Right renal pelvis (tissue), 4 donors: ENCODE measurements around the gene SP110. TPM values are rescaled to one million over a fixed set of nuclear protein-coding genes. Genes with fewer than 3 reads are reported as not detected.
"Not testable (repeated sequence)": the region's sequence is repeated elsewhere in the genome, so short reads cannot be mapped to it uniquely, and the experiment has no call there.

ENCODE experiments used
- DNase-seq, 4 donors: peaks; one replicate each; pipeline ENCODE4 v3.0.0-alpha.2; 2013; ENCODE audit warnings: low read depth in 4 of 4, low spot score in 3 of 4, missing footprints in 1 of 4
- polyA plus RNA-seq, 4 donors: library from polyadenylated mRNA; unstranded; fragments of 120-200 nt; gene quantifications; one replicate each; pipeline ENCODE4 v1.2.1, GENCODE V29; 2013; ENCODE audit not compliant: insufficient read length in 4 of 4

SP110 gene
- polyA plus RNA-seq, 4 donors, result 16.7 to 25.4 (median 20.8) TPM

GRCh38 chr2:230129343-230129742, 90.4 kb downstream of the SP110 start:
- no peak for DNase-seq

- DNase-seq, result no peak
These were observed 91.0 kb downstream of the SP110 start for GRCh38 chr2:230128623-230129342.

- DNase-seq, result no peak
These were observed 92.6 kb downstream of the SP110 start for GRCh38 chr2:230127195-230127594.

- DNase-seq, result no peak
These were observed 94.9 kb downstream of the SP110 start for GRCh38 chr2:230124757-230125431.

GRCh38 chr2:230124235-230124634, 95.5 kb downstream of the SP110 start:
- DNase-seq, result no peak

- DNase-seq, result not testable (repeated sequence)
These were observed 99.4 kb downstream of the SP110 start for GRCh38 chr2:230120376-230120775.

- DNase-seq, result not testable (repeated sequence)
These were observed 100.0 kb downstream of the SP110 start for GRCh38 chr2:230119827-230120226.

Other genes starting within 250 kb of the SP110 start
- gene SLC16A14, start 151.1 kb downstream of the SP110 start, polyA plus RNA-seq, result 1 to 10 TPM; 5.5 to 8.0 (median 7.7) TPM
- gene SP140, start 5.8 kb upstream of the SP110 start, polyA plus RNA-seq, result under 1 TPM; 0.50 to 0.98 (median 0.67) TPM
- 10 to 100 TPM in 1 of 4 donors, 1 to 10 TPM in 3; 8.2 to 11.1 (median 8.9) TPM for gene SP140L, start 107.2 kb upstream of the SP110 start, polyA plus RNA-seq
- gene SP100, start 196.2 kb upstream of the SP110 start, polyA plus RNA-seq, result 10 to 100 TPM; 22.9 to 32.6 (median 28.6) TPM